Heart left ventricle (tissue), 16 donors: ENCODE results near the gene FAU. TPM values are rescaled to one million over a fixed set of nuclear protein-coding genes. Genes with fewer than 3 reads are reported as not detected.

Experiments
- ATAC-seq, 4 donors: fragments of 200-7000 bp; cut with Tn5 transposase; one replicate each; pipeline ENCODE4 v1.9.1; 2020 to 2022; ENCODE audit warnings: moderate library complexity in 4 of 4, mild to moderate bottlenecking in 3 of 4, moderate number of reproducible peaks in 1 of 4
- DNase-seq, 5 donors: peaks; one replicate each; pipeline ENCODE4 v3.0.0-alpha.2; 2020
- H3K27ac ChIP-seq, 12 donors: fragments of 200-600 bp; sonication (generic) in 4 of 12; one replicate each; pipeline versions ENCODE4 v1.5.0 to v1.8.0; 2016 to 2022; ENCODE audit warnings: mild to moderate bottlenecking in 2 of 12
- H3K27me3 ChIP-seq, 9 donors: fragments of 200-600 bp; sonication (generic) in 2 of 9; one replicate each; pipeline versions ENCODE4 v1.5.1 to v1.8.0; 2016 to 2022; ENCODE audit warnings: mild to moderate bottlenecking in 3 of 9
- H3K36me3 ChIP-seq, 9 donors: fragments of 200-600 bp; sonication (generic) in 2 of 9; one replicate each; pipeline versions ENCODE4 v1.5.0 to v1.8.0; 2018 to 2022; ENCODE audit warnings: mild to moderate bottlenecking in 2 of 9
- H3K4me1 ChIP-seq, 12 donors: fragments of 200-600 bp; sonication (generic) in 4 of 12; one replicate each; pipeline versions ENCODE4 v1.5.0 to v1.8.0; 2016 to 2022; ENCODE audit warnings: mild to moderate bottlenecking in 3 of 12
- H3K4me3 ChIP-seq, 12 donors: fragments of 200-600 bp; sonication (generic) in 4 of 12; one replicate each; pipeline versions ENCODE4 v1.5.0 to v1.8.0; 2017 to 2022; ENCODE audit warnings: mild to moderate bottlenecking in 9 of 12, moderate library complexity in 4 of 12
- H3K9me3 ChIP-seq, 12 donors: fragments of 200-600 bp; sonication (generic) in 4 of 12; one replicate each; pipeline versions ENCODE4 v1.5.0 to v1.8.0; 2016 to 2022; ENCODE audit warnings: mild to moderate bottlenecking in 1 of 12
- POLR2A ChIP-seq, 2 donors: fragments of 450-650 bp; IDR thresholded peaks; one replicate each; pipeline ENCODE4 v1.6.1; 2017; ENCODE audit warnings: antibody characterized with exemption in 2 of 2, mild to moderate bottlenecking in 2 of 2, moderate library complexity in 2 of 2
- WGBS, 4 donors: extraction: QIAGEN DNeasy Blood & Tissue Kit in 2 of 4; methylation state at CpG; one replicate each; pipeline versions ENCODE4 v1.1.5 to v1.1.7; 2013 to 2018; 5-methylcytosine and 5-hydroxymethylcytosine counted together
- intact Hi-C, 10 donors: fragments of 100-400 bp; cut with DNase I; formaldehyde crosslinking; loops; one replicate each; pipeline versions ENCODE4 v1.11.1 to v1.14.2; 2022
- microRNA-seq, 4 donors: library from miRNA; unstranded; fragments of <30 nt; microRNA quantifications; one replicate each; pipeline versions ENCODE4 to v1.2.0, GENCODE V29; 2017 to 2020
- polyA plus RNA-seq, 2 donors: library from polyadenylated mRNA; stranded (reverse); fragments of 200-250 nt; gene quantifications; one replicate each; pipeline ENCODE4 v1.2.3, GENCODE V29; 2013
- total RNA-seq, 9 donors: library from RNA; depleted of rRNA in 2 of 9; stranded (reverse); fragments of >200 nt in 2 of 9; fragmentation: NEBNext Ultra II Directional in 3 of 9; extraction: Animal tissue kit (Norgen Biotek cat#: 25700) in 3 of 9; gene quantifications; one replicate each; pipeline versions ENCODE4 v1.1.0 to v1.2.4, GENCODE V29; 2016 to 2023
- TF ChIP-seq, protein P1 (sequence below), 12 donors: fragments of 200-600 bp; sonication (generic) in 4 of 12; IDR thresholded peaks; one replicate each; pipeline versions ENCODE4 v1.5.0 to v1.8.0; 2018 to 2022; ENCODE audit warnings: antibody characterized with exemption in 12 of 12, mild to moderate bottlenecking in 5 of 12
- donor health status: ischemic (EF 13 %, LVEDD 7.1; RV severe dilation, severe dysfunction).
- donor health status: healthy with polysubstance abuse.
- donor health status: DM: no; HTN: yes; CAD: no.
- donor health status: DM: no; HTN: no; CAD: no.
- donor health status: ischemic (EF 25% LVEDD 6.9; RV normal size, moderate dysfunction).
- donor health status: ischemic (EF 25% LVEDD 5.7; RV mildly dilated, moderate dysfunction).
- donor health status: healthy.
- donor health status: DM: yes; HTN: yes; CAD: no.
- donor health status: ischemic (EF 35%, LVEDD 5.7; RV mildly dilated, moderate dysfunction).
- donor health status: nonischemic (EF 11% LVEDD 7.7; RV severe dilation, severe dysfunction).
- donor health status: DM: yes; HTN: yes; CAD: no.
- donor health status: PGD.
- donor health status: ischemic (EF 29% LVEDD 5.4; RV normal size, mild dysfunction).
- donor health status: nonischemic (EF 23%, LVEDD 6.1; RV moderate dilation, normal function).

Gene FAU
- total and polyA plus RNA-seq, 11 donors = 388 to 1,119 (median 641) TPM

DNA sequence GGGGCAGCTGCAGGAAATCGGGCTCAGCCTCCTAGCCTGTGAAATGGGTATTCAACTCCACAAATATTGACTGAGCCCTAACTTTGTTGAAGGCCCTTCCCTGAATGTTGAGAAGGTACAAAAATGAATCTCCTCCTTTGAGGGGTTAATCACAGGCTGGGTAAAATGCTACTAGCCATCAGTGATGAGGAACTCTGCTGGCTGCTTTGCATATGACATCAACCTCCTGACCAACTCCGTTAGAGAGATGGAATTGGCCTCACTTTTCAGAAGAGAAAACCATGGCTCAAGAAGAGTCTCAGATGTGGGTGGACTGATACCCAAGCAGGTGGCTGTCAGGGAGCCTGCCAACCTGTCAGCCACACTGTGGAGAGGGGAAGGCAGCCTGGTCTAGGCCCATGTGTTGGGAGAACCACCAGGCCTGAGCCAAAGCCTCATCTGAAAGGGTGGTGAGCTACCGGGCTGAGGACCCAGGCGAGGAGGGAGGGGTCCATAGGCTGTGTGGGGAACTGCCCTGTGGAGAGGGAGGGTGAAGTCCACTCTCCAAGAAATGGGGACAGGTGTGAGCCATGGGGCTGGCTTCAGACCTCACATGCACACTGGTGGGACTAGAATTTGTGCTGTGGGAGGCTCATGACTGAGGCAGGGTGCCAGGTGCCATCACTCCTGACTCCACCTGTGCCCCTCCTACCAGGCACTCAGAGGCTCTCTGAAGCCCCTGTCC lies 49.9 kb downstream of the FAU start:
- no peak overlapping the region for H3K27ac ChIP-seq
- intact Hi-C loops = no loop called here
- no peaks in the 10 kb centered on the region for H3K9me3 ChIP-seq
- 59 to 71% (median 65%) methylated on average over 3 to 4 of the region's 4 CpGs for WGBS, 4 donors
- H3K4me1 ChIP-seq = no peaks in the 10 kb centered on the region
- DNase-seq (no peak), ATAC-seq (no peak)
- H3K36me3 ChIP-seq = no peaks in the 10 kb centered on the region
- H3K4me3 ChIP-seq = no peak overlapping the region
- TF ChIP-seq, protein P1, sequence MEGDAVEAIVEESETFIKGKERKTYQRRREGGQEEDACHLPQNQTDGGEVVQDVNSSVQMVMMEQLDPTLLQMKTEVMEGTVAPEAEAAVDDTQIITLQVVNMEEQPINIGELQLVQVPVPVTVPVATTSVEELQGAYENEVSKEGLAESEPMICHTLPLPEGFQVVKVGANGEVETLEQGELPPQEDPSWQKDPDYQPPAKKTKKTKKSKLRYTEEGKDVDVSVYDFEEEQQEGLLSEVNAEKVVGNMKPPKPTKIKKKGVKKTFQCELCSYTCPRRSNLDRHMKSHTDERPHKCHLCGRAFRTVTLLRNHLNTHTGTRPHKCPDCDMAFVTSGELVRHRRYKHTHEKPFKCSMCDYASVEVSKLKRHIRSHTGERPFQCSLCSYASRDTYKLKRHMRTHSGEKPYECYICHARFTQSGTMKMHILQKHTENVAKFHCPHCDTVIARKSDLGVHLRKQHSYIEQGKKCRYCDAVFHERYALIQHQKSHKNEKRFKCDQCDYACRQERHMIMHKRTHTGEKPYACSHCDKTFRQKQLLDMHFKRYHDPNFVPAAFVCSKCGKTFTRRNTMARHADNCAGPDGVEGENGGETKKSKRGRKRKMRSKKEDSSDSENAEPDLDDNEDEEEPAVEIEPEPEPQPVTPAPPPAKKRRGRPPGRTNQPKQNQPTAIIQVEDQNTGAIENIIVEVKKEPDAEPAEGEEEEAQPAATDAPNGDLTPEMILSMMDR (IDR thresholded peaks at IDR 0.05) = no peak
- TF ChIP-seq POLR2A (IDR thresholded peaks at IDR 0.05) = no peak
- H3K27me3 ChIP-seq = no peaks in the 10 kb centered on the region

Small RNA genes within 50 kb of the gene (microRNA-seq; reads per million reads assigned to microRNA genes)
- 0 to 0.62 (median 0.10) reads per million in 4 donors for gene MIR6751

Other genes starting within 250 kb of the FAU start
- 100 to 1,000 TPM in 1 of 9 donors, 10 to 100 TPM in 8; 38.2 to 102 (median 58.2) TPM for gene EHD1, start 243.5 kb downstream of the FAU start, total RNA-seq
- 10 to 100 TPM; 27.9 to 50.4 TPM for gene EHD1, start 243.5 kb downstream of the FAU start, polyA plus RNA-seq
- gene ATG2A, start 204.9 kb downstream of the FAU start, total RNA-seq = 10 to 100 TPM; 11.4 to 38.5 (median 18.4) TPM
- gene ATG2A, start 204.9 kb downstream of the FAU start, polyA plus RNA-seq = 10 to 100 TPM; 12.8 to 16.1 TPM
- gene PPP2R5B, start 197.4 kb downstream of the FAU start, total RNA-seq = 10 to 100 TPM; 17.5 to 32.5 (median 22.3) TPM
- 10 to 100 TPM; 27.1 to 34.3 TPM for gene PPP2R5B, start 197.4 kb downstream of the FAU start, polyA plus RNA-seq
- gene GPHA2, start 186.2 kb downstream of the FAU start, total RNA-seq = under 1 TPM in 1 of 9 donors, not detected in 8; 0.48 TPM
- not detected for gene GPHA2, start 186.2 kb downstream of the FAU start, polyA plus RNA-seq
- not detected for gene MAJIN, start 150.0 kb downstream of the FAU start, total RNA-seq
- not detected for gene MAJIN, start 150.0 kb downstream of the FAU start, polyA plus RNA-seq
- gene BATF2, start 125.2 kb downstream of the FAU start, total RNA-seq = 10 to 100 TPM in 1 of 9 donors, 1 to 10 TPM in 7, under 1 TPM in 1; 0.87 to 33.4 (median 1.5) TPM
- 1 to 10 TPM; 1.6 to 2.0 TPM for gene BATF2, start 125.2 kb downstream of the FAU start, polyA plus RNA-seq
- 100 to 1,000 TPM in 7 of 9 donors, 10 to 100 TPM in 2; 90.3 to 241 (median 116) TPM for gene ARL2, start 108.0 kb downstream of the FAU start, total RNA-seq
- 100 to 1,000 TPM; 126 to 158 TPM for gene ARL2, start 108.0 kb downstream of the FAU start, polyA plus RNA-seq
- 10 to 100 TPM; 12.7 to 33.0 (median 17.9) TPM for gene SNX15, start 94.7 kb downstream of the FAU start, total RNA-seq
- 10 to 100 TPM; 14.8 to 29.5 TPM for gene SNX15, start 94.7 kb downstream of the FAU start, polyA plus RNA-seq
- gene SAC3D1, start 80.9 kb downstream of the FAU start, total RNA-seq = 1 to 10 TPM; 4.3 to 9.1 (median 6.2) TPM
- 10 to 100 TPM in 1 of 2 donors, 1 to 10 TPM in 1; 4.8 to 14.6 TPM for gene SAC3D1, start 80.9 kb downstream of the FAU start, polyA plus RNA-seq
- gene NAALADL1, start 63.6 kb downstream of the FAU start, total RNA-seq = 1 to 10 TPM; 2.6 to 7.4 (median 3.4) TPM
- 1 to 10 TPM; 2.7 to 7.4 TPM for gene NAALADL1, start 63.6 kb downstream of the FAU start, polyA plus RNA-seq
- 10 to 100 TPM in 1 of 9 donors, 1 to 10 TPM in 2, under 1 TPM in 6; 0.42 to 11.6 (median 0.81) TPM for gene CDCA5, start 38.1 kb downstream of the FAU start, total RNA-seq
- under 1 TPM; 0.38 to 0.83 TPM for gene CDCA5, start 38.1 kb downstream of the FAU start, polyA plus RNA-seq
- gene ZFPL1, start 37.9 kb downstream of the FAU start, total RNA-seq = 10 to 100 TPM; 19.6 to 42.8 (median 25.0) TPM
- gene ZFPL1, start 37.9 kb downstream of the FAU start, polyA plus RNA-seq = 10 to 100 TPM; 28.1 to 44.4 TPM
- 100 to 1,000 TPM in 6 of 9 donors, 10 to 100 TPM in 3; 78.4 to 165 (median 106) TPM for gene VPS51, start 25.9 kb downstream of the FAU start, total RNA-seq
- gene VPS51, start 25.9 kb downstream of the FAU start, polyA plus RNA-seq = 10 to 100 TPM; 94.2 to 94.3 TPM
- gene TM7SF2, start 10.3 kb downstream of the FAU start, total RNA-seq = 100 to 1,000 TPM in 3 of 9 donors, 10 to 100 TPM in 6; 25.1 to 752 (median 78.6) TPM
- 10 to 100 TPM; 17.6 to 59.9 TPM for gene TM7SF2, start 10.3 kb downstream of the FAU start, polyA plus RNA-seq
- 10 to 100 TPM in 1 of 9 donors, 1 to 10 TPM in 8; 5.5 to 14.3 (median 7.3) TPM for gene ZNHIT2, start 4.4 kb downstream of the FAU start, total RNA-seq
- 10 to 100 TPM; 12.4 to 15.5 TPM for gene ZNHIT2, start 4.4 kb downstream of the FAU start, polyA plus RNA-seq
- gene MRPL49, start 187 bp upstream of the FAU start, total RNA-seq = 10 to 100 TPM; 33.1 to 66.6 (median 42.1) TPM
- 10 to 100 TPM; 13.7 to 59.2 TPM for gene MRPL49, start 187 bp upstream of the FAU start, polyA plus RNA-seq
- 10 to 100 TPM; 21.7 to 65.8 (median 28.2) TPM for gene SYVN1, start 12.4 kb upstream of the FAU start, total RNA-seq
- gene SYVN1, start 12.4 kb upstream of the FAU start, polyA plus RNA-seq = 10 to 100 TPM; 13.9 to 34.5 TPM
- not detected for gene SPDYC, start 48.1 kb upstream of the FAU start, total RNA-seq
- not detected for gene SPDYC, start 48.1 kb upstream of the FAU start, polyA plus RNA-seq
- 100 to 1,000 TPM in 2 of 9 donors, 10 to 100 TPM in 7; 67.8 to 139 (median 86.1) TPM for gene CAPN1, start 59.8 kb upstream of the FAU start, total RNA-seq
- gene CAPN1, start 59.8 kb upstream of the FAU start, polyA plus RNA-seq = 100 to 1,000 TPM in 1 of 2 donors, 10 to 100 TPM in 1; 69.6 to 114 TPM
- gene POLA2, start 139.8 kb upstream of the FAU start, total RNA-seq = 1 to 10 TPM; 3.2 to 9.0 (median 4.2) TPM
- 1 to 10 TPM; 4.3 to 6.7 TPM for gene POLA2, start 139.8 kb upstream of the FAU start, polyA plus RNA-seq
- 10 to 100 TPM in 4 of 9 donors, 1 to 10 TPM in 5; 3.3 to 25.0 (median 8.9) TPM for gene CDC42EP2, start 192.7 kb upstream of the FAU start, total RNA-seq
- 10 to 100 TPM; 10.3 to 16.3 TPM for gene CDC42EP2, start 192.7 kb upstream of the FAU start, polyA plus RNA-seq
- gene DPF2, start 211.7 kb upstream of the FAU start, total RNA-seq = 10 to 100 TPM; 41.0 to 55.4 (median 46.2) TPM
- 10 to 100 TPM; 22.9 to 35.1 TPM for gene DPF2, start 211.7 kb upstream of the FAU start, polyA plus RNA-seq
- gene TIGD3, start 232.6 kb upstream of the FAU start, total RNA-seq = under 1 TPM in 7 of 9 donors, not detected in 2; 0.19 to 0.91 (median 0.47) TPM
- under 1 TPM; 0.29 to 0.42 TPM for gene TIGD3, start 232.6 kb upstream of the FAU start, polyA plus RNA-seq